GM10266 (cell line): Measurements from ENCODE around the gene ULBP1.
A peak's percentile ranks its signal among the peaks of the same experiment; 100 is the strongest.
"Not testable (repeated sequence)": the region's sequence is repeated elsewhere in the genome, so short reads cannot be mapped to it uniquely, and the experiment has no call there.

Experiments used
- DNase-seq: peaks from one replicate; pipeline ENCODE4 v3.0.0; 2012; ENCODE audit errors: extremely low spot score
- TF ChIP-seq, protein P1 (sequence below): IDR thresholded peaks from 2 replicates; pipeline ENCODE4 v1.5.1; 2012; ENCODE audit warnings: mild to moderate bottlenecking, low read depth; ENCODE audit not compliant: control insufficient read depth, insufficient read depth; ENCODE audit errors: missing control alignments

ULBP1 gene

DNA sequence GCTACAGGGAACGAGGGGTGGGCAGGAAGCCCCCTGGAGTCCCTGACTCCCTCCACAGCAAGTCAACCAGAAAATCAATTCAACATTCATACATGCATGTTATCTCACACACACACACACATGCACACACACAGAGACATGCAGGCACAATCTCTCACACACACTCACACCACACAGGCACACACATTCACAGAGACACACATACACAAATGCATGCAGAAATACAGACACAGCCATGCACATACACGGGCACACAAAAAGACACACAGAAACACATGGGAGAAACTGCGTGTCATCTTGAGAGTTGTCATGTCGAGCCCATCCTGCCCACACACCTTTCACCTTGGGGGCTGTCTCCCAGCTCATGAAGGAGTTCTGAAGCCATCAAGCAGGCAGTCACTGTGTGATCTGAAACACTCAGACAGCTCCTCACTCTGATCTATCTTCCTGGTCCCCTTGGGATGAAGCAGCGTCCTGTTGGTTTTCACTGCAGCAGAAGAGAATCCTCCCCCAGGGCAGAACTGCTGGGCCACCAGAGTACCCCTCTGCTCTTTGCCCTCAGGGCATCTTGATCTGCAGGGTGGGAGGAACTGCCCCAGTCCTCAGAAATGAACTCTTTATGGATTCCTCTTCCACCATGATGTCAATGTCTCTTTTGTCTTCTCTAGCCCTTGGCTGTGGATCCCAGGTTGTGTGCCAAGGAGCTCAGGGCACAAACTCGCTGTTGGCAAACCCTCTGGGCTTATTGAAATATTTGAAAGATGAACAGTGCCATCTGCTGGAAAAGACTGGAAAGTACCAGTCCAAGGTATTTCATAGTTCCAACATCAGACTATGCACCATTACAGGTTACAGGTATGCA is 52.8 kb downstream of the ULBP1 start:
- TF ChIP-seq, protein P1, sequence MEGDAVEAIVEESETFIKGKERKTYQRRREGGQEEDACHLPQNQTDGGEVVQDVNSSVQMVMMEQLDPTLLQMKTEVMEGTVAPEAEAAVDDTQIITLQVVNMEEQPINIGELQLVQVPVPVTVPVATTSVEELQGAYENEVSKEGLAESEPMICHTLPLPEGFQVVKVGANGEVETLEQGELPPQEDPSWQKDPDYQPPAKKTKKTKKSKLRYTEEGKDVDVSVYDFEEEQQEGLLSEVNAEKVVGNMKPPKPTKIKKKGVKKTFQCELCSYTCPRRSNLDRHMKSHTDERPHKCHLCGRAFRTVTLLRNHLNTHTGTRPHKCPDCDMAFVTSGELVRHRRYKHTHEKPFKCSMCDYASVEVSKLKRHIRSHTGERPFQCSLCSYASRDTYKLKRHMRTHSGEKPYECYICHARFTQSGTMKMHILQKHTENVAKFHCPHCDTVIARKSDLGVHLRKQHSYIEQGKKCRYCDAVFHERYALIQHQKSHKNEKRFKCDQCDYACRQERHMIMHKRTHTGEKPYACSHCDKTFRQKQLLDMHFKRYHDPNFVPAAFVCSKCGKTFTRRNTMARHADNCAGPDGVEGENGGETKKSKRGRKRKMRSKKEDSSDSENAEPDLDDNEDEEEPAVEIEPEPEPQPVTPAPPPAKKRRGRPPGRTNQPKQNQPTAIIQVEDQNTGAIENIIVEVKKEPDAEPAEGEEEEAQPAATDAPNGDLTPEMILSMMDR, result peak; percentile 47
- DNase-seq, result peak; percentile 74

DNA sequence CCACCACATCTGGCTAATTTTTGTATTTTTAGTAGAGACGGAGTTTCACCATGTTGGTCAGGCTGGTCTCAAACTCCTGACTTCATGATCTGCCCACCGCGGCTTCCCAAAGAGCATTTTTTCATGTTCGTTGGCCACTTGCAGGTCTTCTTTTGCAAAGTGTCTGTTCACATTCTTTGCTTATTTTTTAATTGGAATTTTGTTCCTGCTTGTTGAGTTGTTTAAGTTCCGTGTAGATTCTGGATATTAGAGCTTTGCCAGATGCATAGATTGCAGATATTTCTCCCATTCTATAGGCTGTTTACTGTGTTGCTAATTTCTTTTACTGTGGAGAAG is 53.4 kb downstream of the ULBP1 start:
- not testable (repeated sequence) for DNase-seq

DNA sequence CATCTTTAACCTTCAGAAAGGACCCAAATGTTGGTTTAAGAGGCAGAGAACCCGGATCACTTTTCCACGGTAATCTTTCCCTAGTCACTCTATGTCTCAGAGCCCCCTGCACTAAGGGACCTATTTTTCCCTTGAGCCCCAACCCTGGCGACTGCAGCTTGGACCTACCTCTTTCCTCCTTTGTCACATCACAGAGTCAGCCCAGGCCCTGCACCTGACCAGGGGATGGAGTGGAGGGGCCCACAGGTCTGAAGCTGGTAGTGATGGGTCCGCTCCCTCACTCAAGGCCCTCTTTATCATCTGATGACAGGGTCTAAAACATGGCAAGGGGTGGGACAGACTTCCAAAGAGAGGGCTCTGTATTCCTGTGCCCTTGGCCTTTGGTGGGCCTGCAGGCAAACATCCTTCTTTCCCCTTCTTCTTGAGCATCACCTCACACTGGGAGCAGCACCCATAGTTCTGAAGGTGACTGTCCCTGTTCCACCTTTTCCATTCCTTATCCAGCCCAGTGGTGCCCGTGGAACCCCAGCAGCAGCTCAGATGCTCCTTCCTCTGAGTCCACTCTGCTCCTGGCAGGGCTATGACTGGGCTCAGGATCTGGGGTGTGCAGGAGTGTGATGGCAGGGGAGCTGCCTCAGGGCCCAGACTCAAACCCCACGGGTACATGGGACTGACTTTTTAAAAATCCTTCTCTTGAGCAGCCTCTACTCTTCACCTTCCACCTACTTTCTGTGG is 55.3 kb downstream of the ULBP1 start:
- TF ChIP-seq, protein P1, result no peak
- DNase-seq, result no peak

DNA sequence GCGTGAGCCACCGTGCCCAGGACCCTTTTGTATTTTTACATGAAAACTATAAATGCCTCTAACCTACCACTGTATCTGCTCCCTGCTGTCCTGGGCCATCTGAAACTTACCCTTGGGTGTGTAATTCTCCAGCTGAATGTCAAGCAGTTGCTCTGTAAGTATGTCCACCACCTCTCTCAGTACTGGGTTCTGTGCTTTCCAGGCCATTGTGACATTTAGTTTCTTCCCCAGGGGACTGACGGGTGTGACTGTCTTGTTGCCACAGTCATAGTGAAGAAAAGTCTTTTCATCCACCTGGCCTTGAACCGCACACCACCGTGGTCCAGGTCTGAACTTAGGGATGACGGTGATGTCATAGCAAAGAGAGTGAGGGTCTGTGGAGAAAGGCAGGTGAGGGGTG is 58.1 kb downstream of the ULBP1 start:
- DNase-seq, result not testable (repeated sequence)
